GM18517 (cell line): Measurements from ENCODE around the gene BATF2.

Experiments
- ATAC-seq: cut with Tn5 transposase; IDR thresholded peaks from one replicate; pipeline ENCODE4 v1.9.1; 2021; ENCODE audit warnings: mild to moderate bottlenecking, moderate library complexity; ENCODE audit not compliant: unreplicated experiment

The BATF2 gene

DNA sequence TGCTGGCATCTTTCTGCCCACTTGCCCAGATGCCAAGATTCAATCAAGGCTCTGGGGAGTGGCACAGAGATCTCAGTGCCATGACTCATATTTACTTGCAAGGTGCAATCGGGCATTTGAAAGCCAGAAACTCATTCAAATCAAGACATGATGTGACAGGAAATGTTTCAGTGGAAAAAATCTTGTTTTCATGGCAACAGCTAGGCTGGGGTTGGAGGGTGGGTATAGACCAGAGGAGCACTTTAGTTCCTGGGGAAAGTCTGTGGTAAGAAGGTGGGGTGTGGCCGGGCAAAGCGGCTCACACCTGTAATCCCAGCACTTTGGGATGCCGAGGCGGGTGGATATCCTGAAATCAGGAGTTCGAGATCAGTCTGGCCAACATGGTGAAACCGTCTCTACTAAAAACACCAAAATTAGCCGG is 26.0 kb downstream of the BATF2 start:
- no peak for ATAC-seq

DNA sequence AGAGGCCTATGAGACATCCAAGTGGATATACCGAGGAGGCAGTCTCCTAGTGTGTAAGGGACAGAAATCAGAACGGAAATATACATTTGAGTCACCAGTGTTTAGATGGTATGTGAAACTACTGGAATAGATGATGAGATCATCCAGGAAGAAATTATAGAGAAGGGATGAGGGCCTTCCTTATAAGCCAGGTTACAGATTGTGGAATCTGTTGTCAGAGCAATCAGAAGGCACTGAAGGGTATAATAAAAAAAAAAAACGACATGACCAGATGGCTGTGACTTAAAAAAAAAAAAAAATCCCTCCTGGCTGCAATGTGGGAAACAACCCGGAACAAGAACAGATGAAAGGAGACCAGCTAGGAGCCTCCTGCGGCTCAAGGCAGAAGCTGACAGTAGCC is 27.6 kb downstream of the BATF2 start:
- no peak for ATAC-seq

DNA sequence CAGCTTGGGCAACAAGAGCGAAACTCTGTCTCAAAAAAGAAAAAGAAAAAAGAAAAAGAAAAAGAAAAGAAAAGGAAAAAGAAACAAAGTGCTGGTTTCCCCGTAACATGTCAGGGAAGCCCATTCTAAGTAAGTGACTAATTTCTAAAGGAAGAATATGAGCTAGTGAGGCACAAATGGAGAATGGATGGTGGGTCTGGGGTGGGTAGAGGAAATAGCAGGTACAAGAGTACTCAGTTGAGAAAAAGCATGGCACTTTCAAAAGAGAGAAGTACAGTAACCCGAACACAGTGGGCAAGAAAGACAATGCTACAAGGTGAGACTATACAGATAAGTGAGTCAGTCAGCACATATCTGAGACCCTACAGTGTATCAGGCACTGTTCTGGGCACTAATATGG is 29.4 kb downstream of the BATF2 start:
- no peak for ATAC-seq

GRCh38 chr11:64963072-64963631 is 33.6 kb downstream of the BATF2 start:
- ATAC-seq: no peak

DNA sequence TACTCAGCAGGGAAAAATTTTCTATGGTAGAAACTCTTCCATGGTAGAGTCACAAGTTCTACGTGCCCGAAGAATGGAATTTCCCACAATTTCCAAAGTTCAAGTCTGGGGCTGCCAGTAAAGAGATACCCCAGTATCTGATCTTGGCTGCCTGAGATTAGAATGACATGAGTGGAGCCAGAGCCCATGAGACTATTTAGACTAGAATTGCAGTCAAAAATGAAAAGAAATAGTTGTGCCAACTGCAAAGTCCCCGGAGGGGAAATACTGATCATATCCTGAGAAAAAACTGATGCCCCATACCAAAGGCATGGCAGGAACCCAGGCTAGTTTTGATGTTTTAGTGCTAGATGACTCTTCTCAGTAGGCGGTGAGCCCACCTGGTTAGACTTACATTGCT is 36.1 kb downstream of the BATF2 start:
- no peak for ATAC-seq

GRCh38 chr11:64959498-64959897 is 37.3 kb downstream of the BATF2 start:
- ATAC-seq: no peak

DNA sequence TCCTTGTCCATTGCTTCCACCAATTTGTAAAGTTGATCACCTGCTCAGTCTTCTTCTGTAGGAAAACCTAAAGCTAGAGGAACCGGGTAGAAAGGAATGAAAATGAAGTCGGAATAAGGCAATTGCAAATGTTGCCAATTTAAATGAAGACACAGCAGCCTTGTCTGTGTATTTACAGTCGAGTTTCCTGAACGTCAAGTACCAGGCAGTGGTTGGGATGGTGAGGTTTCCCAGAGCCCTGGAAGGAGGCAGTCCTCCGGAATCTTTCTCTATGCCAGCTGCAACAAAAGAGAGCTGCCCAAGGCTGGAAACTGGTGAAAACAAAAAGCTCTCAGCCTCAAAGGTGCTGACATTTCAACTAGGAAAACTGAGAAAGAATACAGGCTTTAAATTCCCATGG is 42.6 kb downstream of the BATF2 start:
- no peak for ATAC-seq

GRCh38 chr11:64951529-64951928 is 45.2 kb downstream of the BATF2 start:
- ATAC-seq: no peak

DNA sequence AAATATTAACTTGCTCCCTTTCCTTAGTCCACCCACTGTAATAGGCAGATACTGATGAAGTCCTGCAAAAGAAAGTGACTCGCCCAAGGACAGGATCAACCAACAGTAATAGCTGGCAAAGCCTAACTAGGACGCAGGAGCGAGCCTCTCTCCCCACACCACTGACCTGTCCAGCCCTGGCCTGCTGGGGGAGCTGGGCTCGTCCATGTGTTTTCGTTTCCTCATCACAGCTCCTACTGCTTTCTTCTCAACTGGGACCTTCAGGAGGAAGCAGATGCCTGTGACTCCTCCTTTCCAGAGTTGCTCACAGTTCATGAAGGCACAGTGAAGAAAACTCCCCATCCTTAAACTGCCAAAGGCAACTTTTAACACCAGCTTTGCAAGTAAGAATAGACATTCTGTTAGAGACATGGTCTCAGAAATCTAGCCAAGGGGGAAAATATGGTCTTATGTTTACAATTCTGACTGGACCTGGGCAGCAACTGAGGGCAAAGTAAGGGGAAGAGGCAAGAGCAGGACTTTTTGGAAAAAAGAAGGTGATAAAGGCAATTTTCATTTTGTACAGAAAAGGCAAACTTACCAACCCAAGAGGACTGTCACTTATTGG is 49.5 kb downstream of the BATF2 start:
- ATAC-seq: no peak
